Esophagus squamous epithelium (tissue), 5 donors: Measurements from ENCODE around the gene TSPO. TPM values are rescaled to one million over a fixed set of nuclear protein-coding genes. Genes with fewer than 3 reads are reported as not detected.

ENCODE experiments used
- DNase-seq: peaks from one replicate; lab custom pipeline; 2025; lab: John Stamatoyannopoulos, UW
- H3K27ac ChIP-seq, 4 donors: fragments of 200-600 bp; sonication (generic); one replicate each; pipeline ENCODE4 v1.5.1; 2016 to 2019; ENCODE audit warnings: mild to moderate bottlenecking in 1 of 4
- H3K27me3 ChIP-seq, 4 donors: fragments of 200-600 bp; sonication (generic); 1 replicate in 3 of 4; 2 replicates in 1 of 4; pipeline versions ENCODE4 v1.5.1 to v1.6.0; 2017 to 2021; ENCODE audit warnings: antibody characterized with exemption in 1 of 4
- H3K36me3 ChIP-seq, 3 donors: fragments of 200-600 bp; sonication (generic); one replicate each; pipeline ENCODE4 v1.5.1; 2016 to 2019
- H3K4me1 ChIP-seq, 3 donors: fragments of 200-600 bp; sonication (generic); one replicate each; pipeline ENCODE4 v1.5.1; 2017 to 2019
- H3K4me3 ChIP-seq, 4 donors: fragments of 200-600 bp; sonication (generic); 1 replicate in 3 of 4; 2 replicates in 1 of 4; pipeline ENCODE4 v1.5.1; 2016 to 2019; ENCODE audit warnings: mild to moderate bottlenecking in 2 of 4, moderate library complexity in 1 of 4
- H3K9me3 ChIP-seq, 3 donors: fragments of 200-600 bp; sonication (generic); one replicate each; pipeline ENCODE4 v1.5.1; 2016 to 2019
- POLR2A ChIP-seq, 4 donors: fragments of 450-650 bp; IDR thresholded peaks; one replicate each; pipeline ENCODE4 v1.6.1; 2017; ENCODE audit warnings: antibody characterized with exemption in 4 of 4, mild to moderate bottlenecking in 4 of 4, moderate library complexity in 3 of 4
- WGBS, 2 donors: methylation state at CpG; one replicate each; pipeline ENCODE4 v1.1.5; 2018; 5-methylcytosine and 5-hydroxymethylcytosine counted together
- intact Hi-C: fragments of 100-400 bp; cut with DNase I; formaldehyde crosslinking; loops from one replicate; pipeline ENCODE4 v1.15.0; 2022
- total RNA-seq, 4 donors: library from RNA; depleted of rRNA; stranded (reverse); fragments of >200 nt; gene quantifications; one replicate each; pipeline ENCODE4 v1.1.0, GENCODE V29; 2016
- TF ChIP-seq, protein P1 (sequence below), 6 experiments: fragments of 450-650 bp in 4 of 6; fragments of 200-600 bp in 2 of 6; sonication (generic) in 2 of 6; IDR thresholded peaks; one replicate each; pipeline ENCODE4 v1.5.1; 2016 to 2019; ENCODE audit warnings: antibody characterized with exemption in 6 of 6, mild to moderate bottlenecking in 4 of 6, moderate library complexity in 4 of 6
- donor health status: DM: yes; HTN: yes; CAD: no.

The TSPO gene
- total RNA-seq, 4 donors from 2014 or later, result 737 to 1,827 (median 875) TPM

DNA sequence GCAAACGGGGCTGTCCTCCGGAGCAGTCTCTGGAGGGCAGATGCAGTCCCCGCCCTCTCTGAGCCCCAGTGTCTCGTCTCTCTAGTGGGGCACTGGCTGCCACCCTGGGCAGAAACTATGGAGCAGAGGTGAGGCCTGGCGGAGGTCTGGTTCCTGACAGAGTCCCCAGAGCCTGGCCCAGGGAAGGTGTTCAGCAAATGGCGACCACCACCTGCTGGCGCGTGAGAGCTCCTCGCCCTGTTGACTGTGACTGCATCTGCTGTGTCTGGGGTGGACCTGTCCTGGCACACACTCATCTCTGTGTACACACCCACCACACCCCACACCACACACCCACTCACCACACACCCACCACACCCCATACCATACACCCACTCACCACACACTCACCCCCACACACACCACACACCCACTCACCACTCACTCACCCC is 53.9 kb downstream of the TSPO start:
- intact Hi-C loops, result no loop called here
- Histone ChIP-seq H3K27ac (no peak overlapping the region), H3K4me3 (no peak overlapping the region), H3K36me3 (no peaks in the 10 kb centered on the region), H3K9me3 (no peaks in the 10 kb centered on the region), H3K27me3 (no peaks in the 10 kb centered on the region), H3K4me1 (no peaks in the 10 kb centered on the region)
- WGBS, 2 donors, result 90 to 92% methylated on average over 7 to 8 of the region's 9 CpGs
- no peak for TF ChIP-seq POLR2A (IDR thresholded peaks at IDR 0.05)
- TF ChIP-seq, protein P1, sequence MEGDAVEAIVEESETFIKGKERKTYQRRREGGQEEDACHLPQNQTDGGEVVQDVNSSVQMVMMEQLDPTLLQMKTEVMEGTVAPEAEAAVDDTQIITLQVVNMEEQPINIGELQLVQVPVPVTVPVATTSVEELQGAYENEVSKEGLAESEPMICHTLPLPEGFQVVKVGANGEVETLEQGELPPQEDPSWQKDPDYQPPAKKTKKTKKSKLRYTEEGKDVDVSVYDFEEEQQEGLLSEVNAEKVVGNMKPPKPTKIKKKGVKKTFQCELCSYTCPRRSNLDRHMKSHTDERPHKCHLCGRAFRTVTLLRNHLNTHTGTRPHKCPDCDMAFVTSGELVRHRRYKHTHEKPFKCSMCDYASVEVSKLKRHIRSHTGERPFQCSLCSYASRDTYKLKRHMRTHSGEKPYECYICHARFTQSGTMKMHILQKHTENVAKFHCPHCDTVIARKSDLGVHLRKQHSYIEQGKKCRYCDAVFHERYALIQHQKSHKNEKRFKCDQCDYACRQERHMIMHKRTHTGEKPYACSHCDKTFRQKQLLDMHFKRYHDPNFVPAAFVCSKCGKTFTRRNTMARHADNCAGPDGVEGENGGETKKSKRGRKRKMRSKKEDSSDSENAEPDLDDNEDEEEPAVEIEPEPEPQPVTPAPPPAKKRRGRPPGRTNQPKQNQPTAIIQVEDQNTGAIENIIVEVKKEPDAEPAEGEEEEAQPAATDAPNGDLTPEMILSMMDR (IDR thresholded peaks at IDR 0.05), result no peak
- no peak for DNase-seq

DNA sequence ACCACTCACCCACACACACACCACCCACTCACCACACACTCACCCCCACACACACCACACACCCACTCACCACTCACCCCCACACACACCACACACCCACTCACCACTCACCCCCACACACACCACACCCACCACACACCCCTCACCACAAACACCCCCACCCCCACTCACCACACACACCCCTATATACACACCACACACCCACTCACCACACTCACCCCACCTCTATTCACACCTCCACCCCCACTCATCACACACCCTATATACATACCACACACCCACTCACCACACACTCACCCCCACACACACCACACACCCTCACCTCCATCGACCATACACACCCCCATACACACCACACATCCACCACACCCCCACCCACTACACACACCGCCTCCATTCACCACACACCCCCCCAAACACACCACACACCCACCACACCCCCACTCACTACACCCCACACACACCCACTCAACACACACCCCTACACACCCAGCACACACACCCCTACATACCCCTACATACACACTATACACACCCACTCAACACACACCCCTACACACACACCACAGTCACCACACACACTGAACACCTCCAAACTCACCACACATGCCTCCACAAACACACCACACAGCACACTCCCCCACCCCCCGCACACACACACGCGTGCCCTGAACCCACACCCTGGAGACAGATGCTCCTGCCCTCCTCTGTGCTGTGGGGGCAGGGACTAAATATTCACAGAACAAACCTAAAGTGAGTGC is 54.6 kb downstream of the TSPO start:
- no peak for DNase-seq
- no peak for TF ChIP-seq POLR2A (IDR thresholded peaks at IDR 0.05)
- TF ChIP-seq, protein P1 (IDR thresholded peaks at IDR 0.05), result no peak
- Histone ChIP-seq H3K4me1 (no peaks in the 10 kb centered on the region), H3K36me3 (no peaks in the 10 kb centered on the region), H3K9me3 (no peaks in the 10 kb centered on the region), H3K27ac (no peak overlapping the region), H3K27me3 (no peaks in the 10 kb centered on the region), H3K4me3 (no peak overlapping the region)
- 49 to 54% methylated on average over 3 of the region's 5 CpGs for WGBS, 2 donors
- intact Hi-C loops, result no loop called here

- WGBS, 2 donors, result 55 to 58% methylated on average over 16 to 18 of the region's 23 CpGs
- H3K27me3 ChIP-seq, result no peaks in the 10 kb centered on the region
- H3K4me3 ChIP-seq, result no peak overlapping the region
- no peaks in the 10 kb centered on the region for H3K4me1 ChIP-seq
- no peak overlapping the region for H3K27ac ChIP-seq
- intact Hi-C loops, result no loop called here
- H3K36me3 ChIP-seq, result no peaks in the 10 kb centered on the region
- no peak for TF ChIP-seq POLR2A (IDR thresholded peaks at IDR 0.05)
- TF ChIP-seq, protein P1 (IDR thresholded peaks at IDR 0.05), result no peak
- DNase-seq, result no peak
- H3K9me3 ChIP-seq, result no peaks in the 10 kb centered on the region
These were observed 55.3 kb downstream of the TSPO start for GRCh38 chr22:43206509-43207161.

DNA sequence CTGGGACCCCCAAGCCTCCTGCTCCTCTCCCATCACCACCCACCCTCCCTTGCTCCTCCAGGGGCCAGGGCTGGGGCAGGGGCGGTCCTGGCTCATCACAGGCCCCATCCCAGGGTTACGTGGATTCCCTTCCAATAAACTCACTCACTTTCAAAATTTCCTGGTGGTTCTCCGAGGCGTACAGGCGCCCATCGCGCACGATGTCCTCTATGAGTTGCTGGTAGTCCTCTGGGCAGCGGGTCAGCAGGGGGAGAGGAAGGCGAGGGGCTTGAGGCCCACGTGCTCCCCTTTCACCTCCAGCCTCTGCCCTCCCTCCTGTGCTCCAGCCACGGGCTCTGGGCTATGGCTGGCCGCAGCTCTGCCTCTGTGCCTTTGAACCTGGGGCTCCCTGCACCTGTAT is 56.0 kb downstream of the TSPO start:
- Histone ChIP-seq H3K4me1 (no peaks in the 10 kb centered on the region), H3K36me3 (no peaks in the 10 kb centered on the region), H3K4me3 (no peak overlapping the region), H3K27me3 (no peaks in the 10 kb centered on the region), H3K9me3 (no peaks in the 10 kb centered on the region), H3K27ac (no peak overlapping the region)
- 84 to 92% methylated on average over 8 to 13 of the region's 13 CpGs for WGBS, 2 donors
- TF ChIP-seq, protein P1 (IDR thresholded peaks at IDR 0.05), result no peak
- TF ChIP-seq POLR2A (IDR thresholded peaks at IDR 0.05), result no peak
- intact Hi-C loops, result no loop called here
- no peak for DNase-seq
